Lower leg skin (tissue), 4 donors: Measurements from ENCODE around the gene RAD51B. TPM values are rescaled to one million over a fixed set of nuclear protein-coding genes. Genes with fewer than 3 reads are reported as not detected.
"Not testable (repeated sequence)": the region's sequence is repeated elsewhere in the genome, so short reads cannot be mapped to it uniquely, and the experiment has no call there.

Experiments
- DNase-seq, 2 donors: peaks; one replicate each; pipeline ENCODE4 v3.0.0-alpha.2; 2019; ENCODE audit warnings: low spot score in 2 of 2
- H3K4me3 ChIP-seq: fragments of 200-600 bp; sonication (generic); 2 replicates; pipeline ENCODE4 v1.5.1; 2017; ENCODE audit warnings: mild to moderate bottlenecking, low read depth; ENCODE audit not compliant: poor library complexity, severe bottlenecking
- CTCF ChIP-seq, 3 donors: fragments of 450-650 bp; IDR thresholded peaks; one replicate each; pipeline ENCODE4 v1.5.1; 2016; ENCODE audit warnings: antibody characterized with exemption in 3 of 3, mild to moderate bottlenecking in 3 of 3, moderate library complexity in 2 of 3
- POLR2A ChIP-seq, 2 donors: fragments of 450-650 bp; IDR thresholded peaks; one replicate each; pipeline ENCODE4 v1.6.1; 2016 to 2017; ENCODE audit warnings: antibody characterized with exemption in 2 of 2, mild to moderate bottlenecking in 1 of 2, moderate library complexity in 1 of 2
- WGBS, 2 donors: methylation state at CpG; one replicate each; pipeline ENCODE4 v1.1.5; 2018; 5-methylcytosine and 5-hydroxymethylcytosine counted together
- intact Hi-C: fragments of 100-400 bp; cut with DNase I; formaldehyde crosslinking; loops from one replicate; pipeline ENCODE4 v1.15.0; 2023; ENCODE audit warnings: low total_unique reads
- total RNA-seq, 4 donors: library from RNA; depleted of rRNA; stranded (reverse); fragments of >200 nt; gene quantifications; one replicate each; pipeline ENCODE4 v1.1.0, GENCODE V29; 2016

Gene RAD51B
- total RNA-seq, 4 donors from 2014 or later: 6.1 to 27.2 (median 13.6) TPM

- TF ChIP-seq CTCF (IDR thresholded peaks at IDR 0.05) (no peak), POLR2A (IDR thresholded peaks at IDR 0.05) (no peak)
- intact Hi-C loops: no loop called here
- WGBS, 2 donors: 87 to 88% methylated on average over 3 of the region's 3 CpGs
- DNase-seq: no peak
- H3K4me3 ChIP-seq: no peak overlapping the region
These were observed 146.1 kb downstream of the RAD51B start for GRCh38 chr14:67965696-67966095.

GRCh38 chr14:67967206-67967605, 147.6 kb downstream of the RAD51B start:
- intact Hi-C loops: no loop called here
- WGBS, 2 donors: 94 to 100% methylated on average over 1 of the region's 1 CpG
- no peak for TF ChIP-seq CTCF (IDR thresholded peaks at IDR 0.05)
- TF ChIP-seq POLR2A (IDR thresholded peaks at IDR 0.05): no peak
- H3K4me3 ChIP-seq: no peak overlapping the region
- no peak for DNase-seq

GRCh38 chr14:67967970-67968369, 148.4 kb downstream of the RAD51B start:
- DNase-seq, H3K4me3 ChIP-seq, intact Hi-C loops: not testable (repeated sequence)
- 92 to 100% methylated on average over 2 of the region's 2 CpGs for WGBS, 2 donors

- H3K4me3 ChIP-seq: no peak overlapping the region
- 56 to 61% methylated on average over 4 of the region's 4 CpGs for WGBS, 2 donors
- TF ChIP-seq POLR2A (IDR thresholded peaks at IDR 0.05): no peak
- TF ChIP-seq CTCF (IDR thresholded peaks at IDR 0.05): no peak
- intact Hi-C loops: no loop called here
- DNase-seq: no peak
These were observed 151.3 kb downstream of the RAD51B start for GRCh38 chr14:67970923-67971322.

- intact Hi-C loops: no loop called here
- DNase-seq: no peak
- WGBS, 2 donors: 39 to 42% methylated on average over 4 of the region's 4 CpGs
- H3K4me3 ChIP-seq: no peak overlapping the region
- TF ChIP-seq POLR2A (IDR thresholded peaks at IDR 0.05): no peak
- TF ChIP-seq CTCF (IDR thresholded peaks at IDR 0.05): no peak
These were observed 152.3 kb downstream of the RAD51B start for GRCh38 chr14:67971627-67972625.

- no peak overlapping the region for H3K4me3 ChIP-seq
- no peak for DNase-seq
- intact Hi-C loops: no loop called here
- TF ChIP-seq POLR2A (IDR thresholded peaks at IDR 0.05) (no peak), CTCF (IDR thresholded peaks at IDR 0.05) (no peak)
These were observed 153.9 kb downstream of the RAD51B start for GRCh38 chr14:67973436-67973835.
